ENCODE results near the gene AHSA1. TPM values are rescaled to one million over a fixed set of nuclear protein-coding genes. Genes with fewer than 3 reads are reported as not detected.

Gene AHSA1
- polyA plus RNA-seq, 1 donor, result 119 TPM

DNA sequence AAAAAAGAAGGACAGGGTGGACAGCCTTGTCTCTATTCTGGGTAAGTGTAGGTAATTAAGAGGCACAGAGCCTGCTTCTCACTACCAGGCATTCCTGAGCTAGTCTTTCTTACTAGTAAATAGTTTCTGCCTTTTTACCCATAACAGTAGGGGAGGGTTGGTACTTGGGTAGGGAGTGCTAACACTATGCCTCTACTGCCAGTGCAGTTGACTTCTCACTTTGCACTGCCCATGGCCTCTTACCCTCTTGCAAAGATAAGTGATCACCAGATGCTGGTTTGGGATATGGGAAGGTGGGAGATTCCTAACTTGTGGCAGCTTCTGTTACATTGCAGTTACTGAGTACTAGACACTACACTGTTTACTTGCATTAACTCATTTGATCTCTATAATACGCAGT is 11.6 kb downstream of the AHSA1 start:
- no peak for DNase-seq
- H3K27me3 ChIP-seq (ENCODE audit: control insufficient read depth, insufficient read depth, low read length), result no peaks in the 10 kb centered on the region
- H3K36me3 ChIP-seq (ENCODE audit: control insufficient read depth, insufficient read depth, low read length), result peaks cover 44% of the 10 kb centered on the region
- H3K9me3 ChIP-seq (ENCODE audit: control insufficient read depth, low read depth, low read length), result no peaks in the 10 kb centered on the region
- WGBS (ENCODE audit: insufficient coverage, low lambda C conversion rate), result 86% methylated on average over 1 of the region's 1 CpG
- H3K4me1 ChIP-seq (ENCODE audit: control insufficient read depth, insufficient read depth, low read length), result peaks cover 3% of the 10 kb centered on the region
- H3K27ac ChIP-seq (ENCODE audit: low read length), result no peak overlapping the region
- no peak overlapping the region for H3K4me3 ChIP-seq (ENCODE audit: low read length)

GRCh38 chr14:77470224-77470870 is 12.5 kb downstream of the AHSA1 start:
- no peak overlapping the region for H3K4me3 ChIP-seq (ENCODE audit: low read length)
- H3K4me1 ChIP-seq (ENCODE audit: control insufficient read depth, insufficient read depth, low read length), result peaks cover 3% of the 10 kb centered on the region
- no peaks in the 10 kb centered on the region for H3K27me3 ChIP-seq (ENCODE audit: control insufficient read depth, insufficient read depth, low read length)
- H3K36me3 ChIP-seq (ENCODE audit: control insufficient read depth, insufficient read depth, low read length), result peaks cover 36% of the 10 kb centered on the region
- DNase-seq, result peak in 1 of 2 donors; percentile 26
- H3K27ac ChIP-seq (ENCODE audit: low read length), result no peak overlapping the region
- no CpG with 5 or more reads among the region's 5 CpGs for WGBS (ENCODE audit: insufficient coverage, low lambda C conversion rate)
- H3K9me3 ChIP-seq (ENCODE audit: control insufficient read depth, low read depth, low read length), result no peaks in the 10 kb centered on the region

DNA sequence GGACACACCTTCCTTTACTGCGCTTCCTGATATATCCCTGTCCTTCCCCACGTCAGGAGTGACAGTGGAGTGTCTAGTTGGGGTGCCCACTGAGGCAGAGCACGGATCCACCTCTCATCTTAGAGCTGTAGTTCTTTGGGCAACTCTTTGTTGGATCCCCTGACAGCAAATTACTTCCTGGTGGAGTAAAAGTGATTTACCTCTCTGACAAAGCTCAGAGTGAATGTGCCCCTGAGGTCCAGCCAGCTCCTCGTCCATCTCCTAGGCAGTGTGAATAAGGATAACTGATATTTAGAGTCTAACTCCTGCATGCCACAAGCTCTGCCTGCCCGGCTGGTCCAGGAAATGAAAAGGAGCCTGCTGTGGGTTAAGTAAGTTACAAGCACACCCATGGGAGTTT is 16.0 kb downstream of the AHSA1 start:
- Histone ChIP-seq H3K9me3 (ENCODE audit: control insufficient read depth, low read depth, low read length) (no peaks in the 10 kb centered on the region), H3K4me1 (ENCODE audit: control insufficient read depth, insufficient read depth, low read length) (peaks cover 3% of the 10 kb centered on the region), H3K27me3 (ENCODE audit: control insufficient read depth, insufficient read depth, low read length) (no peaks in the 10 kb centered on the region), H3K36me3 (ENCODE audit: control insufficient read depth, insufficient read depth, low read length) (peaks cover 8% of the 10 kb centered on the region), H3K4me3 (ENCODE audit: low read length) (no peak overlapping the region), H3K27ac (ENCODE audit: low read length) (no peak overlapping the region)
- no CpG with 5 or more reads among the region's 5 CpGs for WGBS (ENCODE audit: insufficient coverage, low lambda C conversion rate)
- no peak for DNase-seq

DNA sequence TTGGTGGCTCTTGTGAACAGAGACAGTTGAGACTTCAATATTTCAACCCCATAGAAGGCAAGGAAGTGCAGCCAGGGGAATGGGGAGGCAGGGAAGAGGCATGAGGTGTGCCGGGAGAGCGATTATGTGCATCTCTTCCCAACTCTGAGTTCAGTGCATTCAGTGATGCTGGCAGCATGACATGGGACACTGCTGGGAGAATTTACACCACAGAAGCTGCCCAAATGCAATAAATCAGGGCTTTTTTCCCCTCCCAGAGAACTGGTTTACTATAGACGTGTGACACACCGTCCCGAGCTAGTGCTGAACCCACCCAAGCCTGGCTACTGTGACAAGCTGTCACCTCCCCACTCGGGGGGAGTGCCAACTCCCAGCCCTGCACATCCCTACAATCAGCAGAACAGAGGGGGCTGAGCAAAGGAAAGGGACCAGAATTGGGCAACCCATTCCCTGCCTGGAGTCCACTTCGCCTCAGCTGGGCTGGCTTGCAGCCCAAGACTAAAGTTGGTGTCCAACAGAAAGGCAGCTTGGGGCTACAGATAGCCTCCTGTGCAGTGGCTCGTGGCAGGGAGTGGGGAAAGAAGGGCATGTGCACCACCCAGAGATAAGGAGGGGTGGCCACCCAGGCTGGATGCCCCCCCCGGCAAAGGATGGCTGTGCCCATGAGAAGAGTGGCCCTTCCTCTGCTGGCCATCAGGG is 16.7 kb downstream of the AHSA1 start:
- Histone ChIP-seq H3K4me3 (ENCODE audit: low read length) (no peak overlapping the region), H3K36me3 (ENCODE audit: control insufficient read depth, insufficient read depth, low read length) (peaks cover 1% of the 10 kb centered on the region), H3K9me3 (ENCODE audit: control insufficient read depth, low read depth, low read length) (no peaks in the 10 kb centered on the region), H3K27ac (ENCODE audit: low read length) (no peak overlapping the region), H3K4me1 (ENCODE audit: control insufficient read depth, insufficient read depth, low read length) (peaks cover 3% of the 10 kb centered on the region), H3K27me3 (ENCODE audit: control insufficient read depth, insufficient read depth, low read length) (no peaks in the 10 kb centered on the region)
- DNase-seq, result no peak
- WGBS (ENCODE audit: insufficient coverage, low lambda C conversion rate), result no CpG with 5 or more reads among the region's 9 CpGs

DNA sequence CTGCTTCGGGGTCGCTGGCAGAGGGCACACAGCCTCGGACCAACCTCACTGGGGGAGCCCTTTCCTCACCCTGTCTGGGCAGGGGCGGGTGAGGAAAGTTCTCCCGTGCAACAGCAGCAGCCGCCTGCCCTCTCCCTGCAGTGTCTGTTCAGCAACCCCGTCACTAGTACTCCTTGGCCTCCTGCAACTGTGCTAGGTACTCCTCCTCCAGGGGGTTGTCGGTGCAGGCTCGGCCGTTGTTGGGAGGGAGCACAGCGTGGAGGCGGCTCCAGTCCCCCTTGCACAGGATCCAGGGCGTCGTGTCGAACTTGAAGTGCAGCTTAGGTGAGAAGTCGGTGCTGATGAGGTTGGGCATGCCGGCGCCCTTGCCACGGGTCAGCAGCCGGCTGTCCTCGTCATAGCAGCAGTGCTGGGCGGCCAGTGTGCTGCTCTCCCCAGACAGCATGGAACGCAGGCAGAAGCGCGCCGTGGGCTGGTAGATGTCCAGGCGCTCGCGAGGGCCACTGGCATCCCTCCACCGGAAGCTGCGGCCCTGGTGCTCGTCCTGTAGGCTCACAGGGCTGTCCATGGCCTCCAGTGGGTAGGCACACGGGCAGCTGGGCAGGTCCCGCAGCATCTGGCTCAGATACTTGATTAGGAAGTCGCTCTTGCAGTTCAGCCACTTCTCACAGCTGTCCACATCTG is 17.7 kb downstream of the AHSA1 start:
- Histone ChIP-seq H3K9me3 (ENCODE audit: control insufficient read depth, low read depth, low read length) (no peaks in the 10 kb centered on the region), H3K4me1 (ENCODE audit: control insufficient read depth, insufficient read depth, low read length) (peaks cover 2% of the 10 kb centered on the region), H3K27me3 (ENCODE audit: control insufficient read depth, insufficient read depth, low read length) (no peaks in the 10 kb centered on the region), H3K36me3 (ENCODE audit: control insufficient read depth, insufficient read depth, low read length) (no peaks in the 10 kb centered on the region), H3K27ac (ENCODE audit: low read length) (no peak overlapping the region), H3K4me3 (ENCODE audit: low read length) (no peak overlapping the region)
- no peak for DNase-seq
- WGBS (ENCODE audit: insufficient coverage, low lambda C conversion rate), result no CpG with 5 or more reads among the region's 35 CpGs

DNA sequence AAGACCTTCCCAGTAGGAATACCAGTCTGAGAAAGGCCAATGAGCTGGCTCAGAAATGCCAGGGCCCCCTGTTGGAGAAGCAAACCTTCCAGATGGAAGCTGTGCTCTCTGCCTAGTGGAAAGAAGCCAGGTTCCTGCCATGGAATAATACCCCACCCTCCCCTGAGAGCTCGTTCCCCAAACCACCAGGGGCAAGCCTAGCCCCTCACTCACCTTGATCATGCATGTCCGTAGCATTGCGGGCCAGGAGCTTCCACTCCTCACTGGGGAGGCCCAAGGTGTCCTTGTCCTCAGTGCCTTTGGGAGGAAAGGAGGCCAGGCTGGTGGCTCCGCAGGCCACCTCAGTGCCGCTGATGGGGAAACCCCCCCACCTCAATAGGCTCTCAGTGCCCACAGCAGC is 20.1 kb downstream of the AHSA1 start:
- no peak overlapping the region for H3K4me3 ChIP-seq (ENCODE audit: low read length)
- WGBS (ENCODE audit: insufficient coverage, low lambda C conversion rate), result no CpG with 5 or more reads among the region's 5 CpGs
- no peak for DNase-seq
- no peaks in the 10 kb centered on the region for H3K27me3 ChIP-seq (ENCODE audit: control insufficient read depth, insufficient read depth, low read length)
- no peaks in the 10 kb centered on the region for H3K9me3 ChIP-seq (ENCODE audit: control insufficient read depth, low read depth, low read length)
- H3K27ac ChIP-seq (ENCODE audit: low read length), result no peak overlapping the region
- no peaks in the 10 kb centered on the region for H3K4me1 ChIP-seq (ENCODE audit: control insufficient read depth, insufficient read depth, low read length)
- H3K36me3 ChIP-seq (ENCODE audit: control insufficient read depth, insufficient read depth, low read length), result no peaks in the 10 kb centered on the region

GRCh38 chr14:77478796-77479195 is 20.9 kb downstream of the AHSA1 start:
- H3K4me1 ChIP-seq (ENCODE audit: control insufficient read depth, insufficient read depth, low read length), result no peaks in the 10 kb centered on the region
- no CpG with 5 or more reads among the region's 1 CpG for WGBS (ENCODE audit: insufficient coverage, low lambda C conversion rate)

GRCh38 chr14:77482422-77482821 is 24.5 kb downstream of the AHSA1 start:
- H3K4me1 ChIP-seq (ENCODE audit: control insufficient read depth, insufficient read depth, low read length), result no peaks in the 10 kb centered on the region
- H3K27ac ChIP-seq (ENCODE audit: low read length), result no peak overlapping the region
- no peak for DNase-seq
- WGBS (ENCODE audit: insufficient coverage, low lambda C conversion rate), result 83% methylated on average over 1 of the region's 8 CpGs
- no peaks in the 10 kb centered on the region for H3K9me3 ChIP-seq (ENCODE audit: control insufficient read depth, low read depth, low read length)
- no peaks in the 10 kb centered on the region for H3K27me3 ChIP-seq (ENCODE audit: control insufficient read depth, insufficient read depth, low read length)
- no peak overlapping the region for H3K4me3 ChIP-seq (ENCODE audit: low read length)
- no peaks in the 10 kb centered on the region for H3K36me3 ChIP-seq (ENCODE audit: control insufficient read depth, insufficient read depth, low read length)

More at GRCh38 chr14:77478796-77479195, 20.9 kb downstream of the AHSA1 start:
- H3K9me3 ChIP-seq (ENCODE audit: control insufficient read depth, low read depth, low read length), result no peaks in the 10 kb centered on the region
- H3K27ac ChIP-seq (ENCODE audit: low read length), result no peak overlapping the region
- H3K36me3 ChIP-seq (ENCODE audit: control insufficient read depth, insufficient read depth, low read length), result no peaks in the 10 kb centered on the region
- DNase-seq, result no peak
- H3K27me3 ChIP-seq (ENCODE audit: control insufficient read depth, insufficient read depth, low read length), result no peaks in the 10 kb centered on the region
- no peak overlapping the region for H3K4me3 ChIP-seq (ENCODE audit: low read length)

GRCh38 chr14:77485256-77485655 is 27.4 kb downstream of the AHSA1 start:
- H3K27ac ChIP-seq (ENCODE audit: low read length), result no peak overlapping the region
- H3K9me3 ChIP-seq (ENCODE audit: control insufficient read depth, low read depth, low read length), result no peaks in the 10 kb centered on the region
- no peaks in the 10 kb centered on the region for H3K4me1 ChIP-seq (ENCODE audit: control insufficient read depth, insufficient read depth, low read length)
- no peaks in the 10 kb centered on the region for H3K27me3 ChIP-seq (ENCODE audit: control insufficient read depth, insufficient read depth, low read length)
- DNase-seq, result no peak
- WGBS (ENCODE audit: insufficient coverage, low lambda C conversion rate), result no CpG with 5 or more reads among the region's 3 CpGs
- no peak overlapping the region for H3K4me3 ChIP-seq (ENCODE audit: low read length)
- no peaks in the 10 kb centered on the region for H3K36me3 ChIP-seq (ENCODE audit: control insufficient read depth, insufficient read depth, low read length)

GRCh38 chr14:77485901-77486678 is 28.2 kb downstream of the AHSA1 start:
- Histone ChIP-seq H3K27ac (ENCODE audit: low read length) (no peak overlapping the region), H3K9me3 (ENCODE audit: control insufficient read depth, low read depth, low read length) (no peaks in the 10 kb centered on the region), H3K4me1 (ENCODE audit: control insufficient read depth, insufficient read depth, low read length) (no peaks in the 10 kb centered on the region), H3K36me3 (ENCODE audit: control insufficient read depth, insufficient read depth, low read length) (no peaks in the 10 kb centered on the region), H3K4me3 (ENCODE audit: low read length) (no peak overlapping the region), H3K27me3 (ENCODE audit: control insufficient read depth, insufficient read depth, low read length) (no peaks in the 10 kb centered on the region)
- no peak for DNase-seq
- WGBS (ENCODE audit: insufficient coverage, low lambda C conversion rate), result 100% methylated on average over 1 of the region's 7 CpGs
